Breast epithelium (tissue), 3 donors: ENCODE results near the gene FSIP1.
A peak's percentile ranks its signal among the peaks of the same experiment; 100 is the strongest.

Source experiments
- POLR2A ChIP-seq: fragments of 450-650 bp; IDR thresholded peaks from one replicate; pipeline ENCODE4 v1.6.1; 2016; ENCODE audit warnings: antibody characterized with exemption, mild to moderate bottlenecking, moderate library complexity
- TF ChIP-seq, protein P1 (sequence below), 3 donors: fragments of 450-650 bp; IDR thresholded peaks; one replicate each; pipeline ENCODE4 v1.5.1; 2016 to 2017; ENCODE audit warnings: antibody characterized with exemption in 3 of 3, mild to moderate bottlenecking in 3 of 3, moderate library complexity in 3 of 3

DNA sequence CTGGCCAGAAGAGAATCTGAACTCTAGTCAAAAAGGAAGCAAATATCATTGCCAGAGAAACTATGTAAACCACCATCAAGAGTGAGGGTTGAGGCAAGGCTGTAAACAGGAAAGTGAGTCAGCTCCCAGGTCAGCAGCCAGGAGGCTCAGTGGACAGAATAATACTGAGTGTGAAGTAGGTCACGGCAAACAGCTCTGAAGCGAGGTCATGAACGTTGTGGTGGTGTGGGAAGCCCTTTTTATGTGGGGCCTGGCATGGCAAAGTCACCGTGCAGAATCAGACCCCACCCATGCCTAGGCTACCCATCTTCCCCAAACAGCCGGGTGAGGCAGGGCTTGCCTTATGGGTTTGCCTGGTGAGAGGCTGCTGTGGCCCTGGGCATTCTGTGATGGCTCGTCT lies 157.8 kb downstream of the FSIP1 start:
- TF ChIP-seq, protein P1, sequence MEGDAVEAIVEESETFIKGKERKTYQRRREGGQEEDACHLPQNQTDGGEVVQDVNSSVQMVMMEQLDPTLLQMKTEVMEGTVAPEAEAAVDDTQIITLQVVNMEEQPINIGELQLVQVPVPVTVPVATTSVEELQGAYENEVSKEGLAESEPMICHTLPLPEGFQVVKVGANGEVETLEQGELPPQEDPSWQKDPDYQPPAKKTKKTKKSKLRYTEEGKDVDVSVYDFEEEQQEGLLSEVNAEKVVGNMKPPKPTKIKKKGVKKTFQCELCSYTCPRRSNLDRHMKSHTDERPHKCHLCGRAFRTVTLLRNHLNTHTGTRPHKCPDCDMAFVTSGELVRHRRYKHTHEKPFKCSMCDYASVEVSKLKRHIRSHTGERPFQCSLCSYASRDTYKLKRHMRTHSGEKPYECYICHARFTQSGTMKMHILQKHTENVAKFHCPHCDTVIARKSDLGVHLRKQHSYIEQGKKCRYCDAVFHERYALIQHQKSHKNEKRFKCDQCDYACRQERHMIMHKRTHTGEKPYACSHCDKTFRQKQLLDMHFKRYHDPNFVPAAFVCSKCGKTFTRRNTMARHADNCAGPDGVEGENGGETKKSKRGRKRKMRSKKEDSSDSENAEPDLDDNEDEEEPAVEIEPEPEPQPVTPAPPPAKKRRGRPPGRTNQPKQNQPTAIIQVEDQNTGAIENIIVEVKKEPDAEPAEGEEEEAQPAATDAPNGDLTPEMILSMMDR (IDR thresholded peaks at IDR 0.05): peak in 1 of 3 donors; percentile 21
- no peak for TF ChIP-seq POLR2A
